ENCODE data around the gene PTPRG. TPM values are rescaled to one million over a fixed set of nuclear protein-coding genes. Genes with fewer than 3 reads are reported as not detected.

Gene PTPRG
- total RNA-seq, 2 donors from 2014 or later: 76.5 to 108 TPM

GRCh38 chr3:61617651-61618050, 56.3 kb downstream of the PTPRG start:
- Histone ChIP-seq H3K27me3 (ENCODE audit: control insufficient read depth, insufficient read depth, low read length, poor library complexity, severe bottlenecking) (no peaks in the 10 kb centered on the region), H3K4me1 (ENCODE audit: control insufficient read depth, insufficient read depth, low read length) (no peaks in the 10 kb centered on the region), H3K4me3 (ENCODE audit: low read length) (no peak overlapping the region), H3K9me3 (ENCODE audit: control insufficient read depth, low read length) (no peaks in the 10 kb centered on the region), H3K9ac (ENCODE audit: extremely low read depth, low read length, poor library complexity, severe bottlenecking) (no peak overlapping the region), H3K27ac (ENCODE audit: low read depth, low read length) (no peak overlapping the region), H3K36me3 (ENCODE audit: control insufficient read depth, insufficient read depth, low read length) (no peaks in the 10 kb centered on the region)
- DNase-seq: no peak
- no peak for TF ChIP-seq CTCF (conservative IDR thresholded peaks at IDR 0.05)
- no peak overlapping the region for H3K4me3 Mint-ChIP-seq
- H3K27ac Mint-ChIP-seq: no peak overlapping the region
- WGBS, 2 experiments (ENCODE audit: insufficient coverage in 1 of 2, insufficient read length in 1 of 2): 91 to 92% methylated on average over 2 to 6 of the region's 6 CpGs
- no peaks in the 10 kb centered on the region for H3K27me3 Mint-ChIP-seq (ENCODE audit: insufficient read depth)
- H3K4me1 Mint-ChIP-seq: peaks cover 22% of the 10 kb centered on the region
- peaks cover 6% of the 10 kb centered on the region for H3K36me3 Mint-ChIP-seq (ENCODE audit: low read depth)
- H3K9me3 Mint-ChIP-seq: no peaks in the 10 kb centered on the region

- no peak overlapping the region for H3K4me3 ChIP-seq (ENCODE audit: low read length)
- H3K27ac Mint-ChIP-seq: no peak overlapping the region
- no peak overlapping the region for H3K27ac ChIP-seq (ENCODE audit: low read depth, low read length)
- H3K27me3 Mint-ChIP-seq (ENCODE audit: insufficient read depth): no peaks in the 10 kb centered on the region
- H3K4me1 Mint-ChIP-seq: peaks cover 26% of the 10 kb centered on the region
- no peak for DNase-seq
- no peaks in the 10 kb centered on the region for H3K4me1 ChIP-seq (ENCODE audit: control insufficient read depth, insufficient read depth, low read length)
- peaks cover 5% of the 10 kb centered on the region for H3K36me3 ChIP-seq (ENCODE audit: control insufficient read depth, insufficient read depth, low read length)
- H3K9me3 Mint-ChIP-seq: no peaks in the 10 kb centered on the region
- H3K9ac ChIP-seq (ENCODE audit: extremely low read depth, low read length, poor library complexity, severe bottlenecking): no peak overlapping the region
- H3K36me3 Mint-ChIP-seq (ENCODE audit: low read depth): peaks cover 10% of the 10 kb centered on the region
- WGBS, 2 experiments (ENCODE audit: insufficient coverage in 1 of 2, insufficient read length in 1 of 2): 94 to 100% methylated on average over 1 to 2 of the region's 2 CpGs
- H3K27me3 ChIP-seq (ENCODE audit: control insufficient read depth, insufficient read depth, low read length, poor library complexity, severe bottlenecking): no peaks in the 10 kb centered on the region
- H3K9me3 ChIP-seq (ENCODE audit: control insufficient read depth, low read length): no peaks in the 10 kb centered on the region
- no peak for TF ChIP-seq CTCF (conservative IDR thresholded peaks at IDR 0.05)
- H3K4me3 Mint-ChIP-seq: no peak overlapping the region
These were observed 56.9 kb downstream of the PTPRG start for GRCh38 chr3:61618231-61618630.

- H3K36me3 ChIP-seq (ENCODE audit: control insufficient read depth, insufficient read depth, low read length): peaks cover 5% of the 10 kb centered on the region
- Mint-ChIP-seq H3K4me1 (peaks cover 29% of the 10 kb centered on the region), H3K27me3 (ENCODE audit: insufficient read depth) (no peaks in the 10 kb centered on the region), H3K36me3 (ENCODE audit: low read depth) (peaks cover 12% of the 10 kb centered on the region), H3K27ac (no peak overlapping the region), H3K9me3 (no peaks in the 10 kb centered on the region), H3K4me3 (no peak overlapping the region)
- WGBS, 2 experiments (ENCODE audit: insufficient coverage in 1 of 2, insufficient read length in 1 of 2): 78 to 86% methylated on average over 4 to 6 of the region's 6 CpGs
- no peaks in the 10 kb centered on the region for H3K27me3 ChIP-seq (ENCODE audit: control insufficient read depth, insufficient read depth, low read length, poor library complexity, severe bottlenecking)
- H3K4me3 ChIP-seq (ENCODE audit: low read length): no peak overlapping the region
- no peaks in the 10 kb centered on the region for H3K4me1 ChIP-seq (ENCODE audit: control insufficient read depth, insufficient read depth, low read length)
- H3K9me3 ChIP-seq (ENCODE audit: control insufficient read depth, low read length): no peaks in the 10 kb centered on the region
- H3K27ac ChIP-seq (ENCODE audit: low read depth, low read length): no peak overlapping the region
- DNase-seq: no peak
- H3K9ac ChIP-seq (ENCODE audit: extremely low read depth, low read length, poor library complexity, severe bottlenecking): no peak overlapping the region
- TF ChIP-seq CTCF (conservative IDR thresholded peaks at IDR 0.05): no peak
These were observed 57.5 kb downstream of the PTPRG start for GRCh38 chr3:61618871-61619270.
